Endodermal cell (in vitro differentiated cells): ENCODE results near the gene AOC2. TPM values are rescaled to one million over a fixed set of nuclear protein-coding genes. Genes with fewer than 3 reads are reported as not detected.
"Not testable (repeated sequence)": the region's sequence is repeated elsewhere in the genome, so short reads cannot be mapped to it uniquely, and the experiment has no call there.

ENCODE experiments used
- DNase-seq: peaks from one replicate; pipeline ENCODE4 v3.0.0-alpha.2; 2017
- H3K27ac ChIP-seq: 2 replicates; pipeline ENCODE4 v1.5.1; 2013; ENCODE audit warnings: mild to moderate bottlenecking, low read depth, low read length, moderate library complexity
- H3K27me3 ChIP-seq: 2 replicates; pipeline ENCODE4 v1.6.1; 2013; ENCODE audit warnings: mild to moderate bottlenecking, low read length, moderate library complexity; ENCODE audit not compliant: insufficient read depth, control insufficient read depth, poor library complexity, severe bottlenecking
- H3K36me3 ChIP-seq: 2 replicates; pipeline ENCODE4 v1.7.0; 2013; ENCODE audit warnings: mild to moderate bottlenecking, low read length, moderate library complexity; ENCODE audit not compliant: control insufficient read depth, insufficient read depth
- H3K4me1 ChIP-seq: one replicate; pipeline ENCODE4 v1.7.0; 2013; ENCODE audit warnings: low read length; ENCODE audit not compliant: control insufficient read depth, insufficient read depth
- H3K4me3 ChIP-seq: 2 replicates; pipeline ENCODE4 v1.5.1; 2013; ENCODE audit warnings: mild to moderate bottlenecking, low read length, moderate library complexity
- H3K9ac ChIP-seq: 2 replicates; pipeline ENCODE4 v1.6.1; 2013; ENCODE audit warnings: mild to moderate bottlenecking, low read length, moderate library complexity; ENCODE audit not compliant: poor library complexity, severe bottlenecking; ENCODE audit errors: extremely low read depth
- H3K9me3 ChIP-seq: 2 replicates; pipeline ENCODE4 v1.6.1; 2013; ENCODE audit warnings: mild to moderate bottlenecking, low read length, moderate library complexity; ENCODE audit not compliant: control insufficient read depth
- H3K27ac Mint-ChIP-seq: 2 replicates; pipeline ENCODE4 v1.8.0; 2020; ENCODE audit warnings: mixed read lengths
- H3K27me3 Mint-ChIP-seq: 2 replicates; pipeline ENCODE4 v1.8.0; 2021; ENCODE audit warnings: mild to moderate bottlenecking, mixed read lengths; ENCODE audit not compliant: insufficient read depth
- H3K36me3 Mint-ChIP-seq: 2 replicates; pipeline ENCODE4 v1.8.0; 2020; ENCODE audit warnings: low read depth, mixed read lengths
- H3K4me1 Mint-ChIP-seq: 2 replicates; pipeline ENCODE4 v1.8.0; 2020; ENCODE audit warnings: mixed read lengths
- H3K4me3 Mint-ChIP-seq: 2 replicates; pipeline ENCODE4 v1.8.0; 2020; ENCODE audit warnings: mild to moderate bottlenecking, moderate library complexity, mixed read lengths
- H3K9me3 Mint-ChIP-seq: 2 replicates; pipeline ENCODE4 v1.8.0; 2020; ENCODE audit warnings: mild to moderate bottlenecking, mixed read lengths
- WGBS, 2 experiments: methylation state at CpG; one replicate each; pipeline versions ENCODE4 v1.1.5 to v1.1.7; 2013; ENCODE audit warnings: missing lambda C conversion rate in 2 of 2, mixed read lengths in 1 of 2; ENCODE audit not compliant: insufficient coverage in 1 of 2, insufficient read length in 1 of 2; 5-methylcytosine and 5-hydroxymethylcytosine counted together
- total RNA-seq, 2 donors: library from RNA; stranded (reverse); fragmentation: NEBNext Ultra II Directional in 1 of 2; extraction: Animal tissue kit (Norgen Biotek cat#: 25700) in 1 of 2; gene quantifications; 2 replicates in 1 of 2; 3 replicates in 1 of 2; pipeline ENCODE4 v1.2.1, GENCODE V29; 2021
- TF ChIP-seq, protein P1 (sequence below): fragments of 200-600 bp; sonication (generic); conservative IDR thresholded peaks from 2 replicates; pipeline ENCODE4 v1.5.0; 2021; ENCODE audit warnings: antibody characterized with exemption, mild to moderate bottlenecking

Gene AOC2
- total RNA-seq, 2 donors from 2014 or later: 3.7 to 3.8 TPM

DNA sequence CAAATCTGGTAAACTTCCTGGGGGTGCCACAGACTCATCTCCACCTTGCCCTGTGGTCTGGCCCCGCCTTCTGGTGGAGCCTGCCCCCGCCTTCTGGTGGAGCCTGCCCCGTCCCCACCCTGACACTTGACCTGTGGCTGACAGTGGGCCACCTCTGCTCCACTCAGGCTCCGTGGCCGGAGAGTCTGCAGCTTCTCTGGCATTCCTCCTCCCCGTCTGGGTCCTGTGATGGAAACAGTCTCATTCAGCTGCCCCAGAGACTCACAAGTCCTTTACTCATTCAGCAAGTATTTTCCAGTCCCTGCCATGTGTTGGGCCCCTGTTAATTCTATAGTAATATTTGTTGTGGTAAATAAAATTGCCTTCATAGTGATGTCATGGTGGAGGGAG, 35.2 kb downstream of the AOC2 start:
- Mint-ChIP-seq H3K27me3 (peaks cover 45% of the 10 kb centered on the region), H3K36me3 (no peaks in the 10 kb centered on the region), H3K4me1 (peaks cover 8% of the 10 kb centered on the region), H3K4me3 (no peak overlapping the region), H3K27ac (no peak overlapping the region), H3K9me3 (no peaks in the 10 kb centered on the region)
- TF ChIP-seq, protein P1, sequence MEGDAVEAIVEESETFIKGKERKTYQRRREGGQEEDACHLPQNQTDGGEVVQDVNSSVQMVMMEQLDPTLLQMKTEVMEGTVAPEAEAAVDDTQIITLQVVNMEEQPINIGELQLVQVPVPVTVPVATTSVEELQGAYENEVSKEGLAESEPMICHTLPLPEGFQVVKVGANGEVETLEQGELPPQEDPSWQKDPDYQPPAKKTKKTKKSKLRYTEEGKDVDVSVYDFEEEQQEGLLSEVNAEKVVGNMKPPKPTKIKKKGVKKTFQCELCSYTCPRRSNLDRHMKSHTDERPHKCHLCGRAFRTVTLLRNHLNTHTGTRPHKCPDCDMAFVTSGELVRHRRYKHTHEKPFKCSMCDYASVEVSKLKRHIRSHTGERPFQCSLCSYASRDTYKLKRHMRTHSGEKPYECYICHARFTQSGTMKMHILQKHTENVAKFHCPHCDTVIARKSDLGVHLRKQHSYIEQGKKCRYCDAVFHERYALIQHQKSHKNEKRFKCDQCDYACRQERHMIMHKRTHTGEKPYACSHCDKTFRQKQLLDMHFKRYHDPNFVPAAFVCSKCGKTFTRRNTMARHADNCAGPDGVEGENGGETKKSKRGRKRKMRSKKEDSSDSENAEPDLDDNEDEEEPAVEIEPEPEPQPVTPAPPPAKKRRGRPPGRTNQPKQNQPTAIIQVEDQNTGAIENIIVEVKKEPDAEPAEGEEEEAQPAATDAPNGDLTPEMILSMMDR: no peak
- no peak for DNase-seq
- no peaks in the 10 kb centered on the region for H3K36me3 ChIP-seq
- H3K4me1 ChIP-seq: no peaks in the 10 kb centered on the region
- no peaks in the 10 kb centered on the region for H3K9me3 ChIP-seq
- peaks cover 7% of the 10 kb centered on the region for H3K27me3 ChIP-seq
- 77 to 83% methylated on average over 1 to 6 of the region's 6 CpGs for WGBS, 2 experiments
- no peak overlapping the region for H3K4me3 ChIP-seq
- no peak overlapping the region for H3K27ac ChIP-seq
- H3K9ac ChIP-seq: no peak overlapping the region

- Mint-ChIP-seq H3K4me3 (no peak overlapping the region), H3K9me3 (no peaks in the 10 kb centered on the region), H3K36me3 (no peaks in the 10 kb centered on the region), H3K4me1 (peaks cover 8% of the 10 kb centered on the region), H3K27ac (no peak overlapping the region), H3K27me3 (peaks cover 41% of the 10 kb centered on the region)
- Histone ChIP-seq H3K9ac (no peak overlapping the region), H3K36me3 (no peaks in the 10 kb centered on the region), H3K27ac (no peak overlapping the region), H3K27me3 (peaks cover 7% of the 10 kb centered on the region), H3K9me3 (no peaks in the 10 kb centered on the region), H3K4me3 (no peak overlapping the region), H3K4me1 (no peaks in the 10 kb centered on the region)
- TF ChIP-seq, protein P1: no peak
- no peak for DNase-seq
- WGBS, 2 experiments: 88 to 89% methylated on average over 4 to 5 of the region's 5 CpGs
These were observed 36.5 kb downstream of the AOC2 start for GRCh38 chr17:42880776-42881310.

GRCh38 chr17:42881706-42882105, 37.3 kb downstream of the AOC2 start:
- H3K27me3 ChIP-seq, DNase-seq, H3K27ac ChIP-seq, H3K4me1 ChIP-seq, H3K4me3 Mint-ChIP-seq, H3K9ac ChIP-seq, H3K4me3 ChIP-seq, H3K36me3 Mint-ChIP-seq, H3K27ac Mint-ChIP-seq, H3K9me3 Mint-ChIP-seq, H3K4me1 Mint-ChIP-seq, H3K36me3 ChIP-seq, H3K9me3 ChIP-seq: not testable (repeated sequence)
- peaks cover 38% of the 10 kb centered on the region for H3K27me3 Mint-ChIP-seq
- 94 to 96% methylated on average over 5 to 6 of the region's 6 CpGs for WGBS, 2 experiments

DNA sequence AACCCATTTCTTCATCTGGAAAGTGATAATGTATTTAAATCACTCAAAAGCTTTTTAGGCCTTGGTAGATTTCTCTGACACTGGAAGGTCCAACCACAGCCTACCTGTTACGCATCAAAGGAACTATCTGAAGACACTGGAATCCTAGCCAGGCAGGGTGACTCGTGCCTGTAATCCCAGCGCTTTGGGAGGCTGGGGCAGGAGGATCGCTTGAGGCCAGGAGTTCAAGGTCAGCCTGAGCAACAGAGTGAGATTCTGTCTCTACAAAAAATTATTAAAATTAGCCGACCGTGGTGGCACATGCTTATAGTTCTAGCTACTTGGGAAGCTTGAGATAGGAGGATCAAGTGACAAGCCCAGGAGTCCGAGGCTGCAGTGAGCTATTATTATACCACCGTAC, 37.8 kb downstream of the AOC2 start:
- peaks cover 8% of the 10 kb centered on the region for H3K4me1 Mint-ChIP-seq
- Histone ChIP-seq H3K9me3 (no peaks in the 10 kb centered on the region), H3K9ac (no peak overlapping the region), H3K27me3 (peaks cover 7% of the 10 kb centered on the region), H3K4me1 (no peaks in the 10 kb centered on the region), H3K36me3 (no peaks in the 10 kb centered on the region), H3K4me3 (no peak overlapping the region), H3K27ac (no peak overlapping the region)
- H3K27me3 Mint-ChIP-seq: peaks cover 33% of the 10 kb centered on the region
- no peaks in the 10 kb centered on the region for H3K9me3 Mint-ChIP-seq
- H3K27ac Mint-ChIP-seq: no peak overlapping the region
- H3K4me3 Mint-ChIP-seq: no peak overlapping the region
- TF ChIP-seq, protein P1: no peak
- 92 to 94% methylated on average over 7 to 8 of the region's 8 CpGs for WGBS, 2 experiments
- H3K36me3 Mint-ChIP-seq: no peaks in the 10 kb centered on the region
- DNase-seq: no peak
